H9 (cell line): Measurements from ENCODE around the gene LHPP. TPM values are rescaled to one million over a fixed set of nuclear protein-coding genes. Genes with fewer than 3 reads are reported as not detected.
A peak's percentile ranks its signal among the peaks of the same experiment; 100 is the strongest.

Source experiments
- DNase-seq: peaks from one replicate; pipeline ENCODE4 v3.0.0-alpha.2; 2017
- H2AFZ ChIP-seq: one replicate; pipeline ENCODE4 v1.6.1; 2013; ENCODE audit warnings: mild to moderate bottlenecking, low read length, control low read depth, moderate library complexity
- H2AK5ac ChIP-seq: 2 replicates; pipeline ENCODE4 v1.6.1; 2013; ENCODE audit warnings: low read length, control low read depth, mixed read lengths; ENCODE audit not compliant: insufficient read length
- H2BK120ac ChIP-seq: one replicate; pipeline ENCODE4 v1.6.1; 2013; ENCODE audit warnings: low read depth, mild to moderate bottlenecking, low read length, control low read depth, inconsistent platforms; ENCODE audit not compliant: poor library complexity, severe bottlenecking
- H2BK12ac ChIP-seq: 2 replicates; pipeline ENCODE4 v1.6.1; 2013; ENCODE audit warnings: low read length, control low read depth, mixed read lengths, low read depth; ENCODE audit not compliant: insufficient read length
- H2BK15ac ChIP-seq: 2 replicates; pipeline ENCODE4 v1.6.1; 2013; ENCODE audit warnings: low read depth, low read length, control low read depth
- H2BK20ac ChIP-seq: one replicate; pipeline ENCODE4 v1.6.1; 2013; ENCODE audit warnings: low read depth, mild to moderate bottlenecking, low read length, control low read depth, inconsistent platforms; ENCODE audit not compliant: poor library complexity, severe bottlenecking
- H2BK5ac ChIP-seq: 2 replicates; pipeline ENCODE4 v1.6.1; 2013; ENCODE audit warnings: low read length, control low read depth, mixed read lengths; ENCODE audit not compliant: insufficient read length
- H3K14ac ChIP-seq: 2 replicates; pipeline ENCODE4 v1.6.1; 2013; ENCODE audit warnings: low read length, control low read depth; ENCODE audit not compliant: insufficient read depth
- H3K18ac ChIP-seq: 2 replicates; pipeline ENCODE4 v1.6.1; 2013; ENCODE audit warnings: low read depth, mild to moderate bottlenecking, mixed read lengths, low read length, control low read depth; ENCODE audit not compliant: insufficient read length
- H3K23ac ChIP-seq: 2 replicates; pipeline ENCODE4 v1.6.1; 2013; ENCODE audit warnings: low read length, control low read depth, mixed read lengths, low read depth; ENCODE audit not compliant: insufficient read length
- H3K23me2 ChIP-seq: 2 replicates; pipeline ENCODE4 v1.6.1; 2013; ENCODE audit warnings: low read depth, mild to moderate bottlenecking, mixed read lengths, low read length, control low read depth; ENCODE audit not compliant: insufficient read length, poor library complexity, severe bottlenecking
- H3K27ac ChIP-seq: 2 replicates; pipeline ENCODE4 v1.5.1; 2013; ENCODE audit warnings: low read length, control low read depth, mixed read lengths, low read depth; ENCODE audit not compliant: insufficient read length
- H3K27me3 ChIP-seq: 2 replicates; pipeline ENCODE4 v1.6.1; 2013; ENCODE audit warnings: low read length, control low read depth, inconsistent platforms; ENCODE audit not compliant: insufficient read depth
- H3K4ac ChIP-seq: 2 replicates; pipeline ENCODE4 v1.6.1; 2013; ENCODE audit warnings: low read depth, mild to moderate bottlenecking, control low read depth, inconsistent platforms, low read length, moderate library complexity
- H3K4me1 ChIP-seq: 2 replicates; pipeline ENCODE4 v1.6.1; 2013; ENCODE audit warnings: low read length, control low read depth, inconsistent platforms; ENCODE audit not compliant: insufficient read depth
- H3K4me2 ChIP-seq: 2 replicates; pipeline ENCODE4 v1.6.1; 2013; ENCODE audit warnings: low read length, control low read depth, mixed read lengths; ENCODE audit not compliant: insufficient read length, insufficient read depth
- H3K56ac ChIP-seq: 2 replicates; pipeline ENCODE4 v1.6.1; 2013; ENCODE audit warnings: low read depth, mild to moderate bottlenecking, mixed read lengths, low read length, control low read depth; ENCODE audit not compliant: insufficient read length
- H3K79me1 ChIP-seq: 2 replicates; pipeline ENCODE4 v1.6.1; 2013; ENCODE audit warnings: low read depth, mild to moderate bottlenecking, moderate library complexity, low read length, control low read depth, inconsistent platforms; ENCODE audit not compliant: insufficient read depth, poor library complexity, severe bottlenecking
- H3K79me2 ChIP-seq: 2 replicates; pipeline ENCODE4 v1.6.1; 2013; ENCODE audit warnings: low read length, control low read depth, inconsistent platforms; ENCODE audit not compliant: insufficient read depth
- H3K9ac ChIP-seq: 2 replicates; pipeline ENCODE4 v1.6.1; 2013; ENCODE audit warnings: low read length, control low read depth, mixed read lengths; ENCODE audit not compliant: insufficient read length; ENCODE audit errors: extremely low read depth
- H3K9me3 ChIP-seq: one replicate; pipeline ENCODE4 v1.6.1; 2013; ENCODE audit warnings: low read depth, low read length, inconsistent platforms; ENCODE audit not compliant: control insufficient read depth
- H3T11ph ChIP-seq: one replicate; pipeline ENCODE4 v1.6.1; 2013; ENCODE audit warnings: mild to moderate bottlenecking, low read length, control low read depth, inconsistent platforms
- H4K20me1 ChIP-seq: one replicate; pipeline ENCODE4 v1.6.1; 2013; ENCODE audit not compliant: control insufficient read depth, insufficient read length, insufficient read depth
- H4K5ac ChIP-seq: 2 replicates; pipeline ENCODE4 v1.6.1; 2013; ENCODE audit warnings: low read depth, mild to moderate bottlenecking, mixed read lengths, low read length, control low read depth; ENCODE audit not compliant: insufficient read length
- H4K8ac ChIP-seq: replicated peaks from 2 replicates; pipeline ENCODE4 v1.6.1; 2013; ENCODE audit warnings: low read length, control low read depth, mixed read lengths, low read depth; ENCODE audit not compliant: insufficient read length
- H4K91ac ChIP-seq: 2 replicates; pipeline ENCODE4 v1.6.1; 2013; ENCODE audit warnings: low read depth, mild to moderate bottlenecking, moderate library complexity, mixed read lengths, low read length, control low read depth; ENCODE audit not compliant: insufficient read length
- H3K27ac Mint-ChIP-seq, 3 experiments: 2 replicates in 2 of 3; 3 replicates in 1 of 3; pipeline ENCODE4 v1.8.0; 2020 to 2021; ENCODE audit warnings: mixed read lengths in 3 of 3, mild to moderate bottlenecking in 1 of 3, moderate library complexity in 1 of 3
- H3K27me3 Mint-ChIP-seq: 2 replicates; pipeline ENCODE4 v1.8.0; 2021; ENCODE audit warnings: low read depth, mild to moderate bottlenecking, moderate library complexity, mixed read lengths
- H3K36me3 Mint-ChIP-seq, 3 experiments: 2 replicates in 2 of 3; 3 replicates in 1 of 3; pipeline ENCODE4 v1.8.0; 2020 to 2021; ENCODE audit warnings: low read depth in 3 of 3, mixed read lengths in 3 of 3; ENCODE audit not compliant: insufficient read depth in 1 of 3
- H3K4me1 Mint-ChIP-seq, 2 experiments: 2 replicates each; pipeline ENCODE4 v1.8.0; 2020; ENCODE audit warnings: mixed read lengths in 2 of 2
- H3K4me3 Mint-ChIP-seq, 2 experiments: 2 replicates in 1 of 2; 3 replicates in 1 of 2; pipeline ENCODE4 v1.8.0; 2020 to 2021; ENCODE audit warnings: mild to moderate bottlenecking in 2 of 2, mixed read lengths in 2 of 2, moderate library complexity in 1 of 2
- H3K9me3 Mint-ChIP-seq, 2 experiments: 2 replicates in 1 of 2; 3 replicates in 1 of 2; pipeline ENCODE4 v1.8.0; 2020; ENCODE audit warnings: mild to moderate bottlenecking in 2 of 2, mixed read lengths in 2 of 2, moderate library complexity in 1 of 2
- WGBS: extraction: QIAGEN DNeasy Blood & Tissue Kit; methylation state at CpG from one replicate; pipeline ENCODE4 v1.1.7; 2013; ENCODE audit warnings: missing lambda C conversion rate, low lambda C conversion rate, mixed read lengths; ENCODE audit not compliant: insufficient read length; ENCODE audit errors: extremely low coverage; 5-methylcytosine and 5-hydroxymethylcytosine counted together
- total RNA-seq: library from RNA; stranded (reverse); gene quantifications from 2 replicates; pipeline ENCODE4 v1.2.1, GENCODE V29; 2021
- TF ChIP-seq, protein P1 (sequence below): fragments of 200-600 bp; sonication (generic); conservative IDR thresholded peaks from 3 replicates; pipeline ENCODE4 v1.8.0; 2021; ENCODE audit warnings: antibody characterized with exemption, mild to moderate bottlenecking

LHPP gene
- total RNA-seq, 1 experiment from 2014 or later, result 29.6 TPM

DNA sequence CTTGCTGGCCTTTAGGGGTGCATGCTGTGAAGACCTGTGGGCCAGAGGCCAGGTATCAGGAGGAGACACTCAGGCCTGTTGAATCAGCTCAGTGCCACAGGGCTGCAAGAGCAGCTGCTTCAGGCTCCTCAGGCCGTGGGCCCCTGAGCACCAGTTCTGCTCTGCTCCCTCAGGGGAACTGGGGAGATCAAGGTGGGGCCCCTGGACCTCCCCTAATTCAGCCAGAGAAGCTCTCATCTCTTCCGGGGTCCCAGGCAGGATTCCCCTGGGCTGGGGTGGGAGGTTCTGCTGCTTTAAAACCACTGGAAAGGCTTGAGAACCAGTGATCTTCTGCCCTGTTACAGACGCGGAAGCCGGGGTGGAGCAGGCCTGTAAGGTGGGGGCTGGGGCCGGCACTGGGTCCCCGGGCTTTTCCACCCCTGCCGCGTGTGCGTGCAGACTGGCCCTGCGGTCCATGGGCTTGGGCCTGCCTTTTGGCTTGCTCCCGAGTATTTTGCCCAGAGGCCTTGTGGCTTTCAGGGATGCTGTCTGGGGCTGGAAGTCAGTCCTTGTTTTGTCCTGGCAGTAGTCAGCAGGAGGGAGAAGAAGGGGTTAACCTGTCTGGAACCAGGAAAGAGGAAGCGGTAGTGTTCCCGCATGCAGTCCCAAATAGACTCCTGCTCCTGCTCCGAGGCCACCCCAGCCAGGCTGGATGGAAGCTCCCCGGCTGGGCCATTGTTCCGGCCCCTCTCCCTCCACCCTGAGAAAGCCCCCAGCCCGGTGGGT is 74.3 kb downstream of the LHPP start:
- WGBS, result no CpG with 5 or more reads among the region's 18 CpGs
- Histone ChIP-seq H3K27me3 (no peaks in the 10 kb centered on the region), H3K23me2 (no peaks in the 10 kb centered on the region), H3T11ph (no peak overlapping the region), H2BK20ac (no peak overlapping the region), H3K4me1 (peaks cover 2% of the 10 kb centered on the region; the same call in 1 of the 2 replicates), H3K4me2 (no peak overlapping the region), H3K23ac (no peak overlapping the region), H3K27ac (no peak overlapping the region), H2AK5ac (no peak overlapping the region), H3K79me1 (no peaks in the 10 kb centered on the region), H4K20me1 (peaks cover 3% of the 10 kb centered on the region), H3K79me2 (no peaks in the 10 kb centered on the region), H3K18ac (no peak overlapping the region), H2BK120ac (no peak overlapping the region), H3K9me3 (no peaks in the 10 kb centered on the region), H2BK5ac (no peak overlapping the region), H4K91ac (no peak overlapping the region), H3K4ac (no peak overlapping the region), H3K14ac (no peak overlapping the region; the same call in 1 of the 2 replicates), H4K8ac (no peak overlapping the region), H2BK15ac (no peak overlapping the region), H3K56ac (no peak overlapping the region), H4K5ac (no peak overlapping the region), H3K9ac (no peak overlapping the region), H2AFZ (no peak overlapping the region), H2BK12ac (no peak overlapping the region)
- peak; percentile 51 for DNase-seq
- no peaks in the 10 kb centered on the region; the same call in 1 of the 2 replicates for H3K27me3 Mint-ChIP-seq
- H3K27ac Mint-ChIP-seq, result no peak overlapping the region; a peak in 1 of 7 replicates
- H3K36me3 Mint-ChIP-seq, result no peaks in the 10 kb centered on the region
- no peak overlapping the region; a peak in 1 of 5 replicates for H3K4me3 Mint-ChIP-seq
- TF ChIP-seq, protein P1, sequence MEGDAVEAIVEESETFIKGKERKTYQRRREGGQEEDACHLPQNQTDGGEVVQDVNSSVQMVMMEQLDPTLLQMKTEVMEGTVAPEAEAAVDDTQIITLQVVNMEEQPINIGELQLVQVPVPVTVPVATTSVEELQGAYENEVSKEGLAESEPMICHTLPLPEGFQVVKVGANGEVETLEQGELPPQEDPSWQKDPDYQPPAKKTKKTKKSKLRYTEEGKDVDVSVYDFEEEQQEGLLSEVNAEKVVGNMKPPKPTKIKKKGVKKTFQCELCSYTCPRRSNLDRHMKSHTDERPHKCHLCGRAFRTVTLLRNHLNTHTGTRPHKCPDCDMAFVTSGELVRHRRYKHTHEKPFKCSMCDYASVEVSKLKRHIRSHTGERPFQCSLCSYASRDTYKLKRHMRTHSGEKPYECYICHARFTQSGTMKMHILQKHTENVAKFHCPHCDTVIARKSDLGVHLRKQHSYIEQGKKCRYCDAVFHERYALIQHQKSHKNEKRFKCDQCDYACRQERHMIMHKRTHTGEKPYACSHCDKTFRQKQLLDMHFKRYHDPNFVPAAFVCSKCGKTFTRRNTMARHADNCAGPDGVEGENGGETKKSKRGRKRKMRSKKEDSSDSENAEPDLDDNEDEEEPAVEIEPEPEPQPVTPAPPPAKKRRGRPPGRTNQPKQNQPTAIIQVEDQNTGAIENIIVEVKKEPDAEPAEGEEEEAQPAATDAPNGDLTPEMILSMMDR, result no peak
- H3K9me3 Mint-ChIP-seq, result no peaks in the 10 kb centered on the region
- H3K4me1 Mint-ChIP-seq, result peaks cover 17 to 21% of the 10 kb centered on the region in 2 experiments
